ENCODE measurements around the gene ORC4.

The ORC4 gene

GRCh38 chr2:148046802-148047201, 26.3 kb upstream of the ORC4 start:
- TF ChIP-seq USF1 (IDR thresholded peaks at IDR 0.05), result no peak
- TF ChIP-seq ZBTB7A (IDR thresholded peaks at IDR 0.05; ENCODE audit: low read depth), result no peak
- TF ChIP-seq FOXM1 (IDR thresholded peaks at IDR 0.05; ENCODE audit: borderline replicate concordance, low read depth), result no peak
- TF ChIP-seq NFIC (IDR thresholded peaks at IDR 0.05), result no peak
- TF ChIP-seq CEBPB (IDR thresholded peaks at IDR 0.05), result no peak
- TF ChIP-seq YY1 (IDR thresholded peaks at IDR 0.05; ENCODE audit: low read depth), result no peak
- TF ChIP-seq TCF12 (IDR thresholded peaks at IDR 0.05; ENCODE audit: low read depth), result no peak
- no peak for TF ChIP-seq EP300 (IDR thresholded peaks at IDR 0.05; ENCODE audit: borderline replicate concordance)
- TF ChIP-seq REST (IDR thresholded peaks at IDR 0.05; ENCODE audit: low read depth), result no peak
- TF ChIP-seq TAF1 (IDR thresholded peaks at IDR 0.05; ENCODE audit: low read depth), result no peak
- TF ChIP-seq TEAD4 (IDR thresholded peaks at IDR 0.05), result no peak

GRCh38 chr2:148044322-148044721, 23.8 kb upstream of the ORC4 start:
- no peak for TF ChIP-seq USF1 (IDR thresholded peaks at IDR 0.05)
- no peak for TF ChIP-seq YY1 (IDR thresholded peaks at IDR 0.05; ENCODE audit: low read depth)
- TF ChIP-seq EGR1 (IDR thresholded peaks at IDR 0.05), result no peak
- TF ChIP-seq TEAD4 (IDR thresholded peaks at IDR 0.05), result no peak
- no peak for TF ChIP-seq RAD21 (IDR thresholded peaks at IDR 0.05; ENCODE audit: low read depth)
- no peak for TF ChIP-seq REST (IDR thresholded peaks at IDR 0.05; ENCODE audit: low read depth)
- no peak for TF ChIP-seq MAX (IDR thresholded peaks at IDR 0.05)

GRCh38 chr2:148042219-148042618, 21.7 kb upstream of the ORC4 start:
- no peak for TF ChIP-seq CREB1 (IDR thresholded peaks at IDR 0.05; ENCODE audit: low read depth)

GRCh38 chr2:148039783-148040182, 19.2 kb upstream of the ORC4 start:
- no peak for TF ChIP-seq CREB1 (IDR thresholded peaks at IDR 0.05; ENCODE audit: low read depth)
- no peak for TF ChIP-seq EGR1 (IDR thresholded peaks at IDR 0.05)
- no peak for TF ChIP-seq YY1 (IDR thresholded peaks at IDR 0.05; ENCODE audit: low read depth)
- no peak for TF ChIP-seq RAD21 (IDR thresholded peaks at IDR 0.05; ENCODE audit: low read depth)
- no peak for TF ChIP-seq TAF1 (IDR thresholded peaks at IDR 0.05; ENCODE audit: low read depth)
- no peak for TF ChIP-seq FOXM1 (IDR thresholded peaks at IDR 0.05; ENCODE audit: borderline replicate concordance, low read depth)
- TF ChIP-seq MAX (IDR thresholded peaks at IDR 0.05), result no peak
- no peak for TF ChIP-seq REST (IDR thresholded peaks at IDR 0.05; ENCODE audit: low read depth)
- no peak for TF ChIP-seq TEAD4 (IDR thresholded peaks at IDR 0.05)

GRCh38 chr2:148032215-148032614, 11.7 kb upstream of the ORC4 start:
- TF ChIP-seq MAX (IDR thresholded peaks at IDR 0.05), result no peak
- no peak for TF ChIP-seq FOXM1 (IDR thresholded peaks at IDR 0.05; ENCODE audit: borderline replicate concordance, low read depth)
- TF ChIP-seq CREB1 (IDR thresholded peaks at IDR 0.05; ENCODE audit: low read depth), result no peak
- TF ChIP-seq NFIC (IDR thresholded peaks at IDR 0.05), result no peak
- no peak for TF ChIP-seq REST (IDR thresholded peaks at IDR 0.05; ENCODE audit: low read depth)
- TF ChIP-seq USF1 (IDR thresholded peaks at IDR 0.05), result no peak
- TF ChIP-seq TAF1 (IDR thresholded peaks at IDR 0.05; ENCODE audit: low read depth), result no peak
- no peak for TF ChIP-seq TEAD4 (IDR thresholded peaks at IDR 0.05)
- no peak for TF ChIP-seq RAD21 (IDR thresholded peaks at IDR 0.05; ENCODE audit: low read depth)
- TF ChIP-seq YY1 (IDR thresholded peaks at IDR 0.05; ENCODE audit: low read depth), result no peak
- no peak for TF ChIP-seq EGR1 (IDR thresholded peaks at IDR 0.05)
- TF ChIP-seq ZBTB7A (IDR thresholded peaks at IDR 0.05; ENCODE audit: low read depth), result no peak
- TF ChIP-seq CEBPB (IDR thresholded peaks at IDR 0.05), result no peak
- no peak for TF ChIP-seq TCF12 (IDR thresholded peaks at IDR 0.05; ENCODE audit: low read depth)
- TF ChIP-seq EP300 (IDR thresholded peaks at IDR 0.05; ENCODE audit: borderline replicate concordance), result no peak
